Fibroblast of lung (primary cell): ENCODE measurements around the gene NBDY. TPM values are rescaled to one million over a fixed set of nuclear protein-coding genes. Genes with fewer than 3 reads are reported as not detected.

ENCODE experiments used
- DNase-seq, 2 donors: peaks; one replicate each; pipeline versions ENCODE4 v3.0.0 to v3.0.0-alpha.2; 2010; ENCODE audit warnings: low read depth in 2 of 2
- H2AFZ ChIP-seq: 2 replicates; pipeline ENCODE4 v1.5.1; 2012; ENCODE audit warnings: low read length, control low read depth, inconsistent platforms
- H3K27ac ChIP-seq: 2 replicates; pipeline ENCODE4 v1.5.1; 2011; ENCODE audit warnings: low read length, control low read depth; ENCODE audit not compliant: insufficient read depth
- H3K27me3 ChIP-seq: 2 replicates; pipeline ENCODE4 v1.5.1; 2011; ENCODE audit warnings: mild to moderate bottlenecking, low read length; ENCODE audit not compliant: control insufficient read depth, insufficient read depth
- H3K36me3 ChIP-seq: 2 replicates; pipeline ENCODE4 v1.5.1; 2011; ENCODE audit warnings: low read length; ENCODE audit not compliant: control insufficient read depth, insufficient read depth
- H3K4me1 ChIP-seq: 2 replicates; pipeline ENCODE4 v1.5.1; 2011; ENCODE audit warnings: low read length; ENCODE audit not compliant: control insufficient read depth, insufficient read depth; ENCODE audit errors: extremely low read depth
- H3K4me2 ChIP-seq: 2 replicates; pipeline ENCODE4 v1.5.1; 2011; ENCODE audit warnings: low read length, control low read depth; ENCODE audit not compliant: insufficient read depth; ENCODE audit errors: extremely low read depth
- H3K4me3 ChIP-seq, 4 experiments: fragments of 200-600 bp in 1 of 4; sonication (generic) in 1 of 4; replicated peaks in 1 of 4; 2 replicates each; pipeline ENCODE4 v1.5.1; 2011 to 2016; ENCODE audit warnings: low read length in 4 of 4, low read depth in 3 of 4, mild to moderate bottlenecking in 3 of 4, control low read depth in 2 of 4, inconsistent platforms in 1 of 4, mixed read lengths in 1 of 4; ENCODE audit not compliant: insufficient read depth in 1 of 4; ENCODE audit errors: control extremely low read depth in 1 of 4
- H3K79me2 ChIP-seq: 2 replicates; pipeline ENCODE4 v1.5.1; 2012; ENCODE audit warnings: mild to moderate bottlenecking, low read length, inconsistent platforms; ENCODE audit not compliant: control insufficient read depth, insufficient read depth
- H3K9ac ChIP-seq: 2 replicates; pipeline ENCODE4 v1.5.1; 2011; ENCODE audit warnings: mild to moderate bottlenecking, low read length, control low read depth; ENCODE audit not compliant: insufficient read depth
- H3K9me3 ChIP-seq: 2 replicates; pipeline ENCODE4 v1.5.1; 2012; ENCODE audit warnings: low read depth, low read length; ENCODE audit not compliant: control insufficient read depth, insufficient read depth
- H4K20me1 ChIP-seq: 2 replicates; pipeline ENCODE4 v1.5.1; 2011; ENCODE audit warnings: low read length; ENCODE audit not compliant: control insufficient read depth, insufficient read depth; ENCODE audit errors: extremely low read depth
- EZH2 ChIP-seq: IDR thresholded peaks from 2 replicates; pipeline ENCODE4 v1.5.1; 2012; ENCODE audit warnings: low read length, control low read depth, mild to moderate bottlenecking; ENCODE audit errors: missing control alignments
- polyA plus RNA-seq, 2 donors: library from polyadenylated mRNA; depleted of rRNA in 1 of 2; stranded (reverse) in 1 of 2; unstranded in 1 of 2; fragments of >200 nt; gene quantifications; 2 replicates each; pipeline ENCODE4 v1.2.1, GENCODE V29; 2011 to 2012; ENCODE audit warnings: missing spikeins in 1 of 2
- total RNA-seq: library from RNA; depleted of rRNA; stranded (reverse); fragments of >200 nt; gene quantifications from 2 replicates; pipeline ENCODE4 v1.2.1, GENCODE V29; 2014
- TF ChIP-seq, protein P1 (sequence below), 2 donors: IDR thresholded peaks in 1 of 2; conservative IDR thresholded peaks in 1 of 2; 1 replicate in 1 of 2; 2 replicates in 1 of 2; pipeline ENCODE4 v1.5.1; 2011 to 2012; ENCODE audit warnings: low read length in 2 of 2, control low read depth in 1 of 2, inconsistent platforms in 1 of 2, low read depth in 1 of 2, mild to moderate bottlenecking in 1 of 2

Gene NBDY
- total and polyA plus RNA-seq, 2 donors (not counting 1 experiment from before 2014, with no cell fraction given): 5.8 to 39.3 TPM

DNA sequence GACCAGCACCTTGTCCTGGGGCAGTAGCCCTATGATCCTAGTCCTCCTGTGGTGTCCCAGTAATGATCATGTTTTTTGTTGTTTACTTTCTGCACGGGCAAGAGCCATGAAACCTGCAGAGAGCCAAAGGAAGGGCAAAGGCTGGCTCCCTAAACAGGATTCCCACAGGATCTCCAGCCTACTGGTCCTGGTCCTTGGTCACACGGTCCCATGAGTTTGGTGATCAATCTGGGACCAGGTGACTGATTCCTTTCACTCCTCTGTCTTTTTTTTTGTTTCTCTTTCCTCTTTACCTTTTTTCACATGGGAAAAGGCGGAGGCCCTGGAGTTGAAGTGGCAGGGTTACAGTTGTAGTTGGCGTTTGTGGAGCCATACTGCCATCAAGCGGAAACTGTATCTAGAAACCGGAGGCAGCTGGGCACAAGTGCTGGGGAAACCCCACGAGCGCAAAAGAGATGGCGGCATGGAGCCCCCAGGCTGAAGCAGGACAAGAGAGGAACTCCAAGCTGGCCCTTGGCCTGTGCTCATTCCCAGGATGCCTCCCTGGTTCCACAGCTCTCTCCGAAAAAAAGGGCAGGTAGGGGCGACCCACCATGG, 34.6 kb downstream of the NBDY start:
- no peaks in the 10 kb centered on the region for H3K36me3 ChIP-seq
- peak overlapping the region in 2 of 4 experiments; percentile 47 to 50 for H3K4me3 ChIP-seq
- H3K79me2 ChIP-seq: no peaks in the 10 kb centered on the region
- no peak overlapping the region for H3K9ac ChIP-seq
- H3K27me3 ChIP-seq: no peaks in the 10 kb centered on the region
- no peaks in the 10 kb centered on the region for H4K20me1 ChIP-seq
- H3K4me1 ChIP-seq: peaks cover 2% of the 10 kb centered on the region
- H3K9me3 ChIP-seq: no peaks in the 10 kb centered on the region
- H2AFZ ChIP-seq: peak overlapping the region; percentile 49
- TF ChIP-seq, protein P1, sequence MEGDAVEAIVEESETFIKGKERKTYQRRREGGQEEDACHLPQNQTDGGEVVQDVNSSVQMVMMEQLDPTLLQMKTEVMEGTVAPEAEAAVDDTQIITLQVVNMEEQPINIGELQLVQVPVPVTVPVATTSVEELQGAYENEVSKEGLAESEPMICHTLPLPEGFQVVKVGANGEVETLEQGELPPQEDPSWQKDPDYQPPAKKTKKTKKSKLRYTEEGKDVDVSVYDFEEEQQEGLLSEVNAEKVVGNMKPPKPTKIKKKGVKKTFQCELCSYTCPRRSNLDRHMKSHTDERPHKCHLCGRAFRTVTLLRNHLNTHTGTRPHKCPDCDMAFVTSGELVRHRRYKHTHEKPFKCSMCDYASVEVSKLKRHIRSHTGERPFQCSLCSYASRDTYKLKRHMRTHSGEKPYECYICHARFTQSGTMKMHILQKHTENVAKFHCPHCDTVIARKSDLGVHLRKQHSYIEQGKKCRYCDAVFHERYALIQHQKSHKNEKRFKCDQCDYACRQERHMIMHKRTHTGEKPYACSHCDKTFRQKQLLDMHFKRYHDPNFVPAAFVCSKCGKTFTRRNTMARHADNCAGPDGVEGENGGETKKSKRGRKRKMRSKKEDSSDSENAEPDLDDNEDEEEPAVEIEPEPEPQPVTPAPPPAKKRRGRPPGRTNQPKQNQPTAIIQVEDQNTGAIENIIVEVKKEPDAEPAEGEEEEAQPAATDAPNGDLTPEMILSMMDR (conservative IDR thresholded peaks at IDR 0.05 in 1 of 2, IDR thresholded peaks at IDR 0.05 in 1 of 2; ENCODE audit: low read depth in 1 of 2, low read length in 2 of 2): no peak
- TF ChIP-seq EZH2: no peak
- peak overlapping the region; percentile 64 for H3K4me2 ChIP-seq
- peak in 1 of 2 donors; percentile 32 for DNase-seq
- H3K27ac ChIP-seq: peak overlapping the region; percentile 59

DNA sequence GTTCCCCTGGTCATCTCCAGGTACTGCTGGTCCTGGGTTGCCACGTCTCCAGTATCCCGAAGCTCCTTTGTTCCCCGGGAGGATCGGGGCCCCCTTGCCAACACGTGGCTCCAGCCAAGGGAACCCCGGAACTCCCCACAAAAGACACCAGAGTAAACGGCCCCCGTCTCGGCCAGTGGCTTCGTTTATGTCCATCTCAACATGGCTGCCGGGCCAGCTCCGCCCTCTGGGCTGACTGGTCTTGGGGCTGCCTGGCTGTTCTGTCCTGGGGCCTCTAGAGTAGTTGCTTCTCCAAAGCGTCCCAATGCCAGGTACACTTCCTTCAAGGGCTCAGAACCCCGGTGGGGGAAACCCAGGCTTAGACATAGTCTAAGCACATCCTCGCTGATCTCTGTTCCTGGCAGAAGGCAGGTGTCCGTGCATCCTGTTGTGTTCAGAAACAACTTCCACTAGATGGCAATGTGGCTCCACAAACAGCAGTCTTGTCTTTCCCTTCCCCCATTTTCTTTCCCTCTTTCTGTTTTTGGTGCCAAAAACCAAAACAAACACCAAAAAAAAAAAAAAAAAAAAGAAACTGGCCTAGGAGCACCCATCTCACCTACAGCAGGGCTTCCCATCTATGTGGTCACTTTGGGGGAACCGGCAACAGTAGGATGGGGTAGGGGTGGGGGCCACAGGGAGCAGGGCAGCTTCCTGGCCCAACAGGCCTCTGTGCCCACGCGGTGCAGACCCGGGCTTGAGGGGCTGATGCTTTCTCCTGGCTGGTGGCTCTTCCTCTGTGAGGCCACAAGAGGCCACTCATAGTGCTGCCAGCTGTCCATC, 35.3 kb downstream of the NBDY start:
- Histone ChIP-seq H3K79me2 (no peaks in the 10 kb centered on the region), H3K4me2 (peak overlapping the region; percentile 64), H3K9me3 (no peaks in the 10 kb centered on the region), H4K20me1 (no peaks in the 10 kb centered on the region), H3K27me3 (no peaks in the 10 kb centered on the region), H3K27ac (peak overlapping the region; percentile 59), H3K36me3 (no peaks in the 10 kb centered on the region), H3K4me3 (peak overlapping the region in 2 of 4 experiments; percentile 47 to 50), H2AFZ (peak overlapping the region; percentile 49), H3K9ac (no peak overlapping the region), H3K4me1 (peaks cover 2% of the 10 kb centered on the region)
- TF ChIP-seq EZH2: no peak
- TF ChIP-seq, protein P1 (conservative IDR thresholded peaks at IDR 0.05 in 1 of 2, IDR thresholded peaks at IDR 0.05 in 1 of 2; ENCODE audit: low read depth in 1 of 2, low read length in 2 of 2): peak; percentile 50 to 51
- DNase-seq: peak; percentile 62 to 76

DNA sequence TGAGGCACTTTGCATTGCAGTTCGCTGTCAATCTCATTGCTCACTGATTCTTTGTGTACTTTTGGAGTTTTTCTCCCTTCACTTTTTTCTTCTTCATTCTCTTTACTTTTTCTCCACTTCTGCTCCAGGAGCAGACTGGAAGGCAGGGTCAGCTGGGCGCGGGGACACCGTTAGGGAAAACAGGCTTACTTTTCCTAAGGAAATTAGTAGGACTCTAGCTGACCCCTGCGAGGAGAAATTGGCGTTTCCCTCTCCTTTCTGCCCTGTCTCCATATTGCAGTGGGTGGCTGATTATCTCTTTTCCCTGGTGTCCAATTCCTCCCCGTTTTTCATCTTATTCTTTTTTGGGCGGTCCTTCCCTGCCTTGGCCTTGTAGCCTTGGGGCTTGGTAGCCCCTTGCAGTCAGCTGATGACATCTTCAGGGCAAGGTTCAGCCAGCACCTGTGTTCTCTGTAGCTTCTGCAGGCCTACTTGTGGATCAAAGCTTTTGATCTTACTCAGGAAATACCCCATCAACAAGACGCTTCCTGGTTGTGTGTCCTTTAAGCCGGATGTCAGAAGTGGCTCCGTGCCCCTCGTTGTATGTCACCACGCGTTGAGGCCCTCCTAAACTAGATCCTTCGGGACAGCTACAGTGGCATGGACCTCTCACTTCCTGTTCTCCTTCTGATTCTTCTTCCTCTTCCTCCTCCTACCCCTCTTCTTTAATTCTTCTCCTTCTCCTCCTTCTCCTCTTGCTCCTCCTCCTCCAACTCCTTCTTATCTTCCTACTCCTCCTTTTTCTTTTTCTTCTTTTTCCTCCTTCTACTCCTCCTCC, 36.1 kb downstream of the NBDY start:
- no peak overlapping the region for H3K9ac ChIP-seq
- no peaks in the 10 kb centered on the region for H4K20me1 ChIP-seq
- H3K27me3 ChIP-seq: no peaks in the 10 kb centered on the region
- no peaks in the 10 kb centered on the region for H3K79me2 ChIP-seq
- H3K4me1 ChIP-seq: peaks cover 2% of the 10 kb centered on the region
- no peak overlapping the region for H3K4me3 ChIP-seq
- DNase-seq: no peak
- no peak overlapping the region for H3K27ac ChIP-seq
- no peaks in the 10 kb centered on the region for H3K36me3 ChIP-seq
- H3K9me3 ChIP-seq: no peaks in the 10 kb centered on the region
- H3K4me2 ChIP-seq: peak overlapping the region; percentile 59
- TF ChIP-seq, protein P1 (conservative IDR thresholded peaks at IDR 0.05 in 1 of 2, IDR thresholded peaks at IDR 0.05 in 1 of 2; ENCODE audit: low read depth in 1 of 2, low read length in 2 of 2): no peak
- no peak for TF ChIP-seq EZH2
- H2AFZ ChIP-seq: no peak overlapping the region
